H9 (cell line): ENCODE measurements around the gene KSR1. TPM values are rescaled to one million over a fixed set of nuclear protein-coding genes. Genes with fewer than 3 reads are reported as not detected.

Source experiments
- DNase-seq: peaks from one replicate; pipeline ENCODE4 v3.0.0-alpha.2; 2017
- H2AFZ ChIP-seq: one replicate; pipeline ENCODE4 v1.6.1; 2013; ENCODE audit warnings: mild to moderate bottlenecking, low read length, control low read depth, moderate library complexity
- H2AK5ac ChIP-seq: 2 replicates; pipeline ENCODE4 v1.6.1; 2013; ENCODE audit warnings: low read length, control low read depth, mixed read lengths; ENCODE audit not compliant: insufficient read length
- H2BK120ac ChIP-seq: one replicate; pipeline ENCODE4 v1.6.1; 2013; ENCODE audit warnings: low read depth, mild to moderate bottlenecking, low read length, control low read depth, inconsistent platforms; ENCODE audit not compliant: poor library complexity, severe bottlenecking
- H2BK12ac ChIP-seq: 2 replicates; pipeline ENCODE4 v1.6.1; 2013; ENCODE audit warnings: low read length, control low read depth, mixed read lengths, low read depth; ENCODE audit not compliant: insufficient read length
- H2BK15ac ChIP-seq: 2 replicates; pipeline ENCODE4 v1.6.1; 2013; ENCODE audit warnings: low read depth, low read length, control low read depth
- H2BK20ac ChIP-seq: one replicate; pipeline ENCODE4 v1.6.1; 2013; ENCODE audit warnings: low read depth, mild to moderate bottlenecking, low read length, control low read depth, inconsistent platforms; ENCODE audit not compliant: poor library complexity, severe bottlenecking
- H2BK5ac ChIP-seq: 2 replicates; pipeline ENCODE4 v1.6.1; 2013; ENCODE audit warnings: low read length, control low read depth, mixed read lengths; ENCODE audit not compliant: insufficient read length
- H3K14ac ChIP-seq: 2 replicates; pipeline ENCODE4 v1.6.1; 2013; ENCODE audit warnings: low read length, control low read depth; ENCODE audit not compliant: insufficient read depth
- H3K18ac ChIP-seq: 2 replicates; pipeline ENCODE4 v1.6.1; 2013; ENCODE audit warnings: low read depth, mild to moderate bottlenecking, mixed read lengths, low read length, control low read depth; ENCODE audit not compliant: insufficient read length
- H3K23ac ChIP-seq: 2 replicates; pipeline ENCODE4 v1.6.1; 2013; ENCODE audit warnings: low read length, control low read depth, mixed read lengths, low read depth; ENCODE audit not compliant: insufficient read length
- H3K23me2 ChIP-seq: 2 replicates; pipeline ENCODE4 v1.6.1; 2013; ENCODE audit warnings: low read depth, mild to moderate bottlenecking, mixed read lengths, low read length, control low read depth; ENCODE audit not compliant: insufficient read length, poor library complexity, severe bottlenecking
- H3K27ac ChIP-seq: 2 replicates; pipeline ENCODE4 v1.5.1; 2013; ENCODE audit warnings: low read length, control low read depth, mixed read lengths, low read depth; ENCODE audit not compliant: insufficient read length
- H3K27me3 ChIP-seq: 2 replicates; pipeline ENCODE4 v1.6.1; 2013; ENCODE audit warnings: low read length, control low read depth, inconsistent platforms; ENCODE audit not compliant: insufficient read depth
- H3K4ac ChIP-seq: 2 replicates; pipeline ENCODE4 v1.6.1; 2013; ENCODE audit warnings: low read depth, mild to moderate bottlenecking, control low read depth, inconsistent platforms, low read length, moderate library complexity
- H3K4me1 ChIP-seq: 2 replicates; pipeline ENCODE4 v1.6.1; 2013; ENCODE audit warnings: low read length, control low read depth, inconsistent platforms; ENCODE audit not compliant: insufficient read depth
- H3K4me2 ChIP-seq: 2 replicates; pipeline ENCODE4 v1.6.1; 2013; ENCODE audit warnings: low read length, control low read depth, mixed read lengths; ENCODE audit not compliant: insufficient read length, insufficient read depth
- H3K56ac ChIP-seq: 2 replicates; pipeline ENCODE4 v1.6.1; 2013; ENCODE audit warnings: low read depth, mild to moderate bottlenecking, mixed read lengths, low read length, control low read depth; ENCODE audit not compliant: insufficient read length
- H3K79me1 ChIP-seq: 2 replicates; pipeline ENCODE4 v1.6.1; 2013; ENCODE audit warnings: low read depth, mild to moderate bottlenecking, moderate library complexity, low read length, control low read depth, inconsistent platforms; ENCODE audit not compliant: insufficient read depth, poor library complexity, severe bottlenecking
- H3K79me2 ChIP-seq: 2 replicates; pipeline ENCODE4 v1.6.1; 2013; ENCODE audit warnings: low read length, control low read depth, inconsistent platforms; ENCODE audit not compliant: insufficient read depth
- H3K9ac ChIP-seq: 2 replicates; pipeline ENCODE4 v1.6.1; 2013; ENCODE audit warnings: low read length, control low read depth, mixed read lengths; ENCODE audit not compliant: insufficient read length; ENCODE audit errors: extremely low read depth
- H3K9me3 ChIP-seq: one replicate; pipeline ENCODE4 v1.6.1; 2013; ENCODE audit warnings: low read depth, low read length, inconsistent platforms; ENCODE audit not compliant: control insufficient read depth
- H3T11ph ChIP-seq: one replicate; pipeline ENCODE4 v1.6.1; 2013; ENCODE audit warnings: mild to moderate bottlenecking, low read length, control low read depth, inconsistent platforms
- H4K20me1 ChIP-seq: one replicate; pipeline ENCODE4 v1.6.1; 2013; ENCODE audit not compliant: control insufficient read depth, insufficient read length, insufficient read depth
- H4K5ac ChIP-seq: 2 replicates; pipeline ENCODE4 v1.6.1; 2013; ENCODE audit warnings: low read depth, mild to moderate bottlenecking, mixed read lengths, low read length, control low read depth; ENCODE audit not compliant: insufficient read length
- H4K8ac ChIP-seq: replicated peaks from 2 replicates; pipeline ENCODE4 v1.6.1; 2013; ENCODE audit warnings: low read length, control low read depth, mixed read lengths, low read depth; ENCODE audit not compliant: insufficient read length
- H4K91ac ChIP-seq: 2 replicates; pipeline ENCODE4 v1.6.1; 2013; ENCODE audit warnings: low read depth, mild to moderate bottlenecking, moderate library complexity, mixed read lengths, low read length, control low read depth; ENCODE audit not compliant: insufficient read length
- H3K27ac Mint-ChIP-seq, 3 experiments: 2 replicates in 2 of 3; 3 replicates in 1 of 3; pipeline ENCODE4 v1.8.0; 2020 to 2021; ENCODE audit warnings: mixed read lengths in 3 of 3, mild to moderate bottlenecking in 1 of 3, moderate library complexity in 1 of 3
- H3K27me3 Mint-ChIP-seq: 2 replicates; pipeline ENCODE4 v1.8.0; 2021; ENCODE audit warnings: low read depth, mild to moderate bottlenecking, moderate library complexity, mixed read lengths
- H3K36me3 Mint-ChIP-seq, 3 experiments: 2 replicates in 2 of 3; 3 replicates in 1 of 3; pipeline ENCODE4 v1.8.0; 2020 to 2021; ENCODE audit warnings: low read depth in 3 of 3, mixed read lengths in 3 of 3; ENCODE audit not compliant: insufficient read depth in 1 of 3
- H3K4me1 Mint-ChIP-seq, 2 experiments: 2 replicates each; pipeline ENCODE4 v1.8.0; 2020; ENCODE audit warnings: mixed read lengths in 2 of 2
- H3K4me3 Mint-ChIP-seq, 2 experiments: 2 replicates in 1 of 2; 3 replicates in 1 of 2; pipeline ENCODE4 v1.8.0; 2020 to 2021; ENCODE audit warnings: mild to moderate bottlenecking in 2 of 2, mixed read lengths in 2 of 2, moderate library complexity in 1 of 2
- H3K9me3 Mint-ChIP-seq, 2 experiments: 2 replicates in 1 of 2; 3 replicates in 1 of 2; pipeline ENCODE4 v1.8.0; 2020; ENCODE audit warnings: mild to moderate bottlenecking in 2 of 2, mixed read lengths in 2 of 2, moderate library complexity in 1 of 2
- WGBS: extraction: QIAGEN DNeasy Blood & Tissue Kit; methylation state at CpG from one replicate; pipeline ENCODE4 v1.1.7; 2013; ENCODE audit warnings: missing lambda C conversion rate, low lambda C conversion rate, mixed read lengths; ENCODE audit not compliant: insufficient read length; ENCODE audit errors: extremely low coverage; 5-methylcytosine and 5-hydroxymethylcytosine counted together
- total RNA-seq: library from RNA; stranded (reverse); gene quantifications from 2 replicates; pipeline ENCODE4 v1.2.1, GENCODE V29; 2021
- TF ChIP-seq, protein P1 (sequence below): fragments of 200-600 bp; sonication (generic); conservative IDR thresholded peaks from 3 replicates; pipeline ENCODE4 v1.8.0; 2021; ENCODE audit warnings: antibody characterized with exemption, mild to moderate bottlenecking

The KSR1 gene
- total RNA-seq, 1 experiment from 2014 or later, result 44.9 TPM

DNA sequence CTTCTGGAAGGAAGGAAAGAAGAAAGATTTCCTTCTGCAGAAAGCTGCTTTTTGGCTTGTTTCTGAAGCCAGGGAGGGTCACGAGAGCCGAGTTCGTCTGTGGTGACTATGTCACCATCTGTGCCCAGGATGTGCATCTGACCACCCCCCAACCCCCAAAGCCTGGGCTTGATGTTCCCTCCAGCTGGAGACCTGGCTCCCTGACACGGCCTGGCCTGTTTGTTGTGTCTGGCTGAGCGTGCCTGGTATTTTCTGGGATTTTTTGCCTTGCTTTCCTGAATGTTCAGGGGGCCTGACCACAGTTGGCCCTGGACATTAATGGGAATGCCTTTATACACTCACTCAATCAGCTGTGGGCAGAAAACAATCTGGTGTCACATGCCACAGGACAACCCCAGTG, 213.6 kb downstream of the KSR1 start:
- no peak overlapping the region for H2AK5ac ChIP-seq
- H3K4me1 ChIP-seq, result no peaks in the 10 kb centered on the region
- no peaks in the 10 kb centered on the region for H3K23me2 ChIP-seq
- no peaks in the 10 kb centered on the region for H4K20me1 ChIP-seq
- no peak overlapping the region for H4K8ac ChIP-seq
- WGBS, result no CpG with 5 or more reads among the region's 5 CpGs
- H3K9ac ChIP-seq, result no peak overlapping the region
- no peak overlapping the region for H3T11ph ChIP-seq
- H3K56ac ChIP-seq, result no peak overlapping the region
- Mint-ChIP-seq H3K27me3 (no peaks in the 10 kb centered on the region; the same call in 1 of the 2 replicates), H3K4me1 (no peaks in the 10 kb centered on the region), H3K9me3 (no peaks in the 10 kb centered on the region; a peak in 1 of 5 replicates), H3K27ac (no peak overlapping the region), H3K4me3 (no peak overlapping the region), H3K36me3 (no peaks in the 10 kb centered on the region)
- H3K27me3 ChIP-seq, result no peaks in the 10 kb centered on the region
- H3K14ac ChIP-seq, result no peak overlapping the region
- H3K4ac ChIP-seq, result no peak overlapping the region
- no peak overlapping the region for H4K5ac ChIP-seq
- TF ChIP-seq, protein P1, sequence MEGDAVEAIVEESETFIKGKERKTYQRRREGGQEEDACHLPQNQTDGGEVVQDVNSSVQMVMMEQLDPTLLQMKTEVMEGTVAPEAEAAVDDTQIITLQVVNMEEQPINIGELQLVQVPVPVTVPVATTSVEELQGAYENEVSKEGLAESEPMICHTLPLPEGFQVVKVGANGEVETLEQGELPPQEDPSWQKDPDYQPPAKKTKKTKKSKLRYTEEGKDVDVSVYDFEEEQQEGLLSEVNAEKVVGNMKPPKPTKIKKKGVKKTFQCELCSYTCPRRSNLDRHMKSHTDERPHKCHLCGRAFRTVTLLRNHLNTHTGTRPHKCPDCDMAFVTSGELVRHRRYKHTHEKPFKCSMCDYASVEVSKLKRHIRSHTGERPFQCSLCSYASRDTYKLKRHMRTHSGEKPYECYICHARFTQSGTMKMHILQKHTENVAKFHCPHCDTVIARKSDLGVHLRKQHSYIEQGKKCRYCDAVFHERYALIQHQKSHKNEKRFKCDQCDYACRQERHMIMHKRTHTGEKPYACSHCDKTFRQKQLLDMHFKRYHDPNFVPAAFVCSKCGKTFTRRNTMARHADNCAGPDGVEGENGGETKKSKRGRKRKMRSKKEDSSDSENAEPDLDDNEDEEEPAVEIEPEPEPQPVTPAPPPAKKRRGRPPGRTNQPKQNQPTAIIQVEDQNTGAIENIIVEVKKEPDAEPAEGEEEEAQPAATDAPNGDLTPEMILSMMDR, result no peak
- no peak overlapping the region for H2BK120ac ChIP-seq
- peak; percentile 18 for DNase-seq
- no peak overlapping the region for H2AFZ ChIP-seq
- H2BK15ac ChIP-seq, result no peak overlapping the region
- no peaks in the 10 kb centered on the region for H3K9me3 ChIP-seq
- no peaks in the 10 kb centered on the region for H3K79me1 ChIP-seq
- no peak overlapping the region for H3K27ac ChIP-seq
- no peak overlapping the region for H2BK20ac ChIP-seq
- H3K23ac ChIP-seq, result no peak overlapping the region
- H3K79me2 ChIP-seq, result no peaks in the 10 kb centered on the region
- H3K18ac ChIP-seq, result no peak overlapping the region
- H2BK12ac ChIP-seq, result no peak overlapping the region
- no peak overlapping the region for H3K4me2 ChIP-seq
- H2BK5ac ChIP-seq, result no peak overlapping the region
- no peak overlapping the region for H4K91ac ChIP-seq
